Spinal cord (tissue), 10 donors: Measurements from ENCODE around the gene UMODL1. TPM values are rescaled to one million over a fixed set of nuclear protein-coding genes. Genes with fewer than 3 reads are reported as not detected.

Experiments used
- DNase-seq, 6 donors: peaks; one replicate each; pipeline versions ENCODE4 v3.0.0 to v3.0.0-alpha.2; 2013 to 2015; ENCODE audit warnings: low spot score in 6 of 6, low read depth in 4 of 6
- H3K27ac ChIP-seq: one replicate; pipeline ENCODE4 v1.5.1; 2013; ENCODE audit warnings: low read depth, low read length, control low read depth
- H3K27me3 ChIP-seq: one replicate; pipeline ENCODE4 v1.6.1; 2013; ENCODE audit warnings: low read length; ENCODE audit not compliant: control insufficient read depth, insufficient read depth
- H3K36me3 ChIP-seq: one replicate; pipeline ENCODE4 v1.6.1; 2013; ENCODE audit warnings: low read length; ENCODE audit not compliant: control insufficient read depth, insufficient read depth
- H3K4me1 ChIP-seq: one replicate; pipeline ENCODE4 v1.6.1; 2013; ENCODE audit warnings: low read length; ENCODE audit not compliant: control insufficient read depth, insufficient read depth
- H3K4me3 ChIP-seq: one replicate; pipeline ENCODE4 v1.5.1; 2013; ENCODE audit warnings: low read depth, low read length, control low read depth
- H3K9me3 ChIP-seq: one replicate; pipeline ENCODE4 v1.6.1; 2013; ENCODE audit warnings: low read length; ENCODE audit not compliant: control insufficient read depth, insufficient read depth
- WGBS: methylation state at CpG from one replicate; pipeline ENCODE4 v1.1.5; 2013; ENCODE audit warnings: missing lambda C conversion rate; ENCODE audit not compliant: insufficient coverage; 5-methylcytosine and 5-hydroxymethylcytosine counted together
- polyA plus RNA-seq, 2 donors: library from polyadenylated mRNA; unstranded; fragments of 120-200 nt; gene quantifications; one replicate each; pipeline ENCODE4 v1.2.1, GENCODE V29; 2013; ENCODE audit not compliant: insufficient read length in 2 of 2
- total RNA-seq, 2 donors: library from RNA; depleted of rRNA in 1 of 2; stranded (reverse); fragments of 120-200 nt in 1 of 2; fragments of >200 nt in 1 of 2; gene quantifications; one replicate each; pipeline versions ENCODE4 v1.2.3 to v1.2.4, GENCODE V29; 2013 to 2014
- donor health status: healthy.

The UMODL1 gene
- total and polyA plus RNA-seq, 4 donors = 0.11 to 0.21 (median 0.17) TPM; not detected in 1

- H3K27me3 ChIP-seq = no peaks in the 10 kb centered on the region
- H3K4me1 ChIP-seq = peaks cover 4% of the 10 kb centered on the region
- no peaks in the 10 kb centered on the region for H3K9me3 ChIP-seq
- no peak for DNase-seq
- H3K36me3 ChIP-seq = no peaks in the 10 kb centered on the region
- no peak overlapping the region for H3K27ac ChIP-seq
- WGBS = 65% methylated on average over 4 of the region's 8 CpGs
- no peak overlapping the region for H3K4me3 ChIP-seq
Measured at GRCh38 chr21:42092771-42093170, 21.7 kb downstream of the UMODL1 start.

- Histone ChIP-seq H3K36me3 (no peaks in the 10 kb centered on the region), H3K9me3 (no peaks in the 10 kb centered on the region), H3K4me3 (no peak overlapping the region), H3K4me1 (peaks cover 4% of the 10 kb centered on the region), H3K27me3 (no peaks in the 10 kb centered on the region), H3K27ac (no peak overlapping the region)
- 98% methylated on average over 6 of the region's 9 CpGs for WGBS
- DNase-seq = no peak
Measured at GRCh38 chr21:42093186-42093585, 22.1 kb downstream of the UMODL1 start.

- Histone ChIP-seq H3K27ac (no peak overlapping the region), H3K27me3 (no peaks in the 10 kb centered on the region), H3K36me3 (no peaks in the 10 kb centered on the region), H3K4me1 (peaks cover 4% of the 10 kb centered on the region), H3K4me3 (no peak overlapping the region), H3K9me3 (no peaks in the 10 kb centered on the region)
- peak in 1 of 6 donors; percentile 76 for DNase-seq
- 85% methylated on average over 15 of the region's 15 CpGs for WGBS
Measured at GRCh38 chr21:42093991-42094421, 22.9 kb downstream of the UMODL1 start.

GRCh38 chr21:42094811-42095210 is 23.7 kb downstream of the UMODL1 start:
- Histone ChIP-seq H3K4me3 (no peak overlapping the region), H3K27me3 (no peaks in the 10 kb centered on the region), H3K27ac (no peak overlapping the region), H3K36me3 (no peaks in the 10 kb centered on the region), H3K4me1 (peaks cover 4% of the 10 kb centered on the region), H3K9me3 (no peaks in the 10 kb centered on the region)
- no peak for DNase-seq
- 90% methylated on average over 4 of the region's 6 CpGs for WGBS

- 100% methylated on average over 1 of the region's 2 CpGs for WGBS
- Histone ChIP-seq H3K4me3 (no peak overlapping the region), H3K27ac (no peak overlapping the region), H3K27me3 (no peaks in the 10 kb centered on the region), H3K4me1 (peaks cover 4% of the 10 kb centered on the region), H3K36me3 (no peaks in the 10 kb centered on the region), H3K9me3 (no peaks in the 10 kb centered on the region)
- no peak for DNase-seq
Measured at GRCh38 chr21:42095581-42095980, 24.5 kb downstream of the UMODL1 start.

GRCh38 chr21:42096566-42096965 is 25.4 kb downstream of the UMODL1 start:
- DNase-seq = peak in 1 of 6 donors; percentile 78
- Histone ChIP-seq H3K27ac (no peak overlapping the region), H3K4me1 (peaks cover 4% of the 10 kb centered on the region), H3K27me3 (no peaks in the 10 kb centered on the region), H3K36me3 (no peaks in the 10 kb centered on the region), H3K9me3 (no peaks in the 10 kb centered on the region), H3K4me3 (no peak overlapping the region)
- 70% methylated on average over 7 of the region's 10 CpGs for WGBS

GRCh38 chr21:42097274-42097673 is 26.2 kb downstream of the UMODL1 start:
- no peak overlapping the region for H3K4me3 ChIP-seq
- no peaks in the 10 kb centered on the region for H3K27me3 ChIP-seq
- no peak overlapping the region for H3K27ac ChIP-seq
- no peak for DNase-seq
- WGBS = no CpG with 5 or more reads among the region's 3 CpGs
- H3K4me1 ChIP-seq = no peaks in the 10 kb centered on the region
- no peaks in the 10 kb centered on the region for H3K9me3 ChIP-seq
- no peaks in the 10 kb centered on the region for H3K36me3 ChIP-seq

- 25% methylated on average over 6 of the region's 8 CpGs for WGBS
- DNase-seq = peak in 2 of 6 donors; percentile 56 to 71
- H3K4me3 ChIP-seq = no peak overlapping the region
- H3K27me3 ChIP-seq = no peaks in the 10 kb centered on the region
- no peak overlapping the region for H3K27ac ChIP-seq
- H3K36me3 ChIP-seq = no peaks in the 10 kb centered on the region
- no peaks in the 10 kb centered on the region for H3K4me1 ChIP-seq
- no peaks in the 10 kb centered on the region for H3K9me3 ChIP-seq
Measured at GRCh38 chr21:42097860-42098454, 26.8 kb downstream of the UMODL1 start.

- H3K9me3 ChIP-seq = no peaks in the 10 kb centered on the region
- no peaks in the 10 kb centered on the region for H3K27me3 ChIP-seq
- H3K36me3 ChIP-seq = no peaks in the 10 kb centered on the region
- H3K27ac ChIP-seq = no peak overlapping the region
- whole genome bisulfite sequencing = 94% methylated on average over 20 of the region's 21 CpGs
- no peak for DNase-seq
- H3K4me1 ChIP-seq = no peaks in the 10 kb centered on the region
- no peak overlapping the region for H3K4me3 ChIP-seq
Measured at GRCh38 chr21:42098957-42099505, 27.9 kb downstream of the UMODL1 start.

GRCh38 chr21:42101246-42101645 is 30.1 kb downstream of the UMODL1 start:
- Histone ChIP-seq H3K27ac (no peak overlapping the region), H3K36me3 (no peaks in the 10 kb centered on the region), H3K4me3 (no peak overlapping the region), H3K9me3 (no peaks in the 10 kb centered on the region), H3K4me1 (peaks cover 4% of the 10 kb centered on the region), H3K27me3 (no peaks in the 10 kb centered on the region)
- 95% methylated on average over 9 of the region's 14 CpGs for whole genome bisulfite sequencing
- no peak for DNase-seq
